GM12872 (cell line): ENCODE data around the gene PGLYRP2.

Source experiments
- TF ChIP-seq, protein P1 (sequence below): IDR thresholded peaks from 3 replicates; pipeline ENCODE4 v1.5.1; 2011; ENCODE audit warnings: low read depth, mild to moderate bottlenecking, low read length, moderate library complexity; ENCODE audit not compliant: insufficient read depth

The PGLYRP2 gene

DNA sequence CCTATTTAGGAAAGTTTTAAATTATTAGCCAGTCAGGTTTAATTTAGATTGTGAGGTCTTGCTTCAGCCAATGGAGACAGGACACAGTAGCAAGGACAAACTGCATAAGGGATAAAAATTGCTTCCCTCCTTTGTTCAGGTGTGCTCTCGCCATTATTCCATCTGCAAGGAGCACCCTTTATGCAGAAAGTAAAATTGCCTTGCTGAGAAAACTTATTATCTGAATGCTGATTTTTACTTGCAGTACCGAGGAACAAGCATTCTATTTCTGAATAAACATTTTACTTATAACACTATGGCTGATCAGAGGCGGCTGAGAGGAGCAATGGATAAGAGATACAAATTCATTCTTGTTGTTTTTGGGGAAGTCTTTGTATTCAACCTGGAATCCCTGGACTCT, 37.1 kb upstream of the PGLYRP2 start:
- TF ChIP-seq, protein P1, sequence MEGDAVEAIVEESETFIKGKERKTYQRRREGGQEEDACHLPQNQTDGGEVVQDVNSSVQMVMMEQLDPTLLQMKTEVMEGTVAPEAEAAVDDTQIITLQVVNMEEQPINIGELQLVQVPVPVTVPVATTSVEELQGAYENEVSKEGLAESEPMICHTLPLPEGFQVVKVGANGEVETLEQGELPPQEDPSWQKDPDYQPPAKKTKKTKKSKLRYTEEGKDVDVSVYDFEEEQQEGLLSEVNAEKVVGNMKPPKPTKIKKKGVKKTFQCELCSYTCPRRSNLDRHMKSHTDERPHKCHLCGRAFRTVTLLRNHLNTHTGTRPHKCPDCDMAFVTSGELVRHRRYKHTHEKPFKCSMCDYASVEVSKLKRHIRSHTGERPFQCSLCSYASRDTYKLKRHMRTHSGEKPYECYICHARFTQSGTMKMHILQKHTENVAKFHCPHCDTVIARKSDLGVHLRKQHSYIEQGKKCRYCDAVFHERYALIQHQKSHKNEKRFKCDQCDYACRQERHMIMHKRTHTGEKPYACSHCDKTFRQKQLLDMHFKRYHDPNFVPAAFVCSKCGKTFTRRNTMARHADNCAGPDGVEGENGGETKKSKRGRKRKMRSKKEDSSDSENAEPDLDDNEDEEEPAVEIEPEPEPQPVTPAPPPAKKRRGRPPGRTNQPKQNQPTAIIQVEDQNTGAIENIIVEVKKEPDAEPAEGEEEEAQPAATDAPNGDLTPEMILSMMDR = no peak

DNA sequence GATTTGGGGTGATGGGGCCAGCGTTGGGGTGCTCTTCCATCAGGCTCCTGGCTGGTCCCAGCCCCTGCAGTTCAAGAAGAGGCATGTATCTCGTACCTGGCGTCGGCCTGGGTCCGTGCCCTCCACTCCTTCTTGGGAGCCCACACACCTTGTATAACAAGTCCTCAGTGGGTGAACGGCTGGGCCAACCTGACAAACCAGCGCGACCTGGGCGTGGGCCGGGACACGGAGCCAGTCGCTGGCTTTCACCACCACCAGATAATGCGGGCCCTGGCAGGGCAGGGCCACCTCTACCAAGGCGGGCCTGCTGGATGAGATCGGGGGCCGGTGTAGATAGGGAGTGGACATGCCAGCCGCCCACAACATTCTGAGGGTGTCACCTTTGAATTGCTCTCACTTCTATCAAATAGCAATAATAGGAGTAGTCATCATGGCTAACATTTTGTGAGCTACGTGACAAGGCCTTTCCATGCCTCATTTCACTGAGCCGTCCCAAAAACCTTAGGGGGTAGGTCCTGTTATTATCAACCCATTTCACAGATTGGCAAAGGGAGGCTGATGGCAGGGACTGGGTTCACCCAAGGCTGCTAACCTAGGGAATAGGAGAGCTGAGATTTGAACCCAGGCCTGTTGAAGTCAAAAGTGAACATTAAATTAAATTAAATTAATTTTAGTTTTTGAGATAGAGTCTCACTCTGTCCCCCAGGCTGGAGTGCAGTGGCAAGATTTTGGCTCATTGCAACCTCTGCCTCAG, 32.5 kb upstream of the PGLYRP2 start:
- TF ChIP-seq, protein P1 = no peak

DNA sequence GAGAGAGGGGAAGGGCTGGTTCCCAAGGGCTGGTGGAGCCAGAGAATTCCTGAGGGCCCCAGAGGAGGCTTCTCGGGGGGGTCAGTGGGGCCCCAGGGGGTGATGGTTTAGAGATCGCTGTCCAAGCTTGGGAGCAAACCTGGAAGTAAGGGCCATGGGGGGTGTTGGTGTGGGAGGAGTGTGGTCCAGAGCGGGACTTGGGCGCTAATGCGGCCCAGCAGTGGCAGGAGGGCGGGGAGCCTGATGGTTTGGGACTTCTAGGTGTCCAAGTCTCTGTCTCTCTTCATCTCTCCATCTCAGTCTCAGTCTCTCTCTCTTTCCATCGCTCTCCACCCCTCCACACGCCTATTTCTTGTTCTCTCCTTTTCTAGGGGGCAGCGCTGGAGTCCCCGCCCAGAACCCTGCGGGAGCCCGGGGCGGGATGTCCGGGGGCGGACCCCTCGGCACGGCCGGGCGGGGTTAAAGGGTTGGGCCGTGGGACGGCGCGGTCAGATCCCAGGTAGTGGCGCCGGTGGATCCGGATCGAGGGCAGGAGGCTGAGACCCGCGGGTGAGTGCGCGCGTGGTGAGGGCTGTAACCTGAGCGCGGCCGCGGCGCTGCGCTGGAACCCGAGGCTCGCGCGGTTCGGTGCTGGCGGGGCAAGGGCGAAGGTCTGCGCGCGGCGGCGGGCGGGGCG, 28.9 kb upstream of the PGLYRP2 start, which contains the start of gene CYP4F22:
TSS of gene CYP4F22 (plus strand) at position 491 of the 676 bp plus-strand sequence. CDS start 16,812 bp downstream, outside the sequence.
- TF ChIP-seq, protein P1 = no peak

DNA sequence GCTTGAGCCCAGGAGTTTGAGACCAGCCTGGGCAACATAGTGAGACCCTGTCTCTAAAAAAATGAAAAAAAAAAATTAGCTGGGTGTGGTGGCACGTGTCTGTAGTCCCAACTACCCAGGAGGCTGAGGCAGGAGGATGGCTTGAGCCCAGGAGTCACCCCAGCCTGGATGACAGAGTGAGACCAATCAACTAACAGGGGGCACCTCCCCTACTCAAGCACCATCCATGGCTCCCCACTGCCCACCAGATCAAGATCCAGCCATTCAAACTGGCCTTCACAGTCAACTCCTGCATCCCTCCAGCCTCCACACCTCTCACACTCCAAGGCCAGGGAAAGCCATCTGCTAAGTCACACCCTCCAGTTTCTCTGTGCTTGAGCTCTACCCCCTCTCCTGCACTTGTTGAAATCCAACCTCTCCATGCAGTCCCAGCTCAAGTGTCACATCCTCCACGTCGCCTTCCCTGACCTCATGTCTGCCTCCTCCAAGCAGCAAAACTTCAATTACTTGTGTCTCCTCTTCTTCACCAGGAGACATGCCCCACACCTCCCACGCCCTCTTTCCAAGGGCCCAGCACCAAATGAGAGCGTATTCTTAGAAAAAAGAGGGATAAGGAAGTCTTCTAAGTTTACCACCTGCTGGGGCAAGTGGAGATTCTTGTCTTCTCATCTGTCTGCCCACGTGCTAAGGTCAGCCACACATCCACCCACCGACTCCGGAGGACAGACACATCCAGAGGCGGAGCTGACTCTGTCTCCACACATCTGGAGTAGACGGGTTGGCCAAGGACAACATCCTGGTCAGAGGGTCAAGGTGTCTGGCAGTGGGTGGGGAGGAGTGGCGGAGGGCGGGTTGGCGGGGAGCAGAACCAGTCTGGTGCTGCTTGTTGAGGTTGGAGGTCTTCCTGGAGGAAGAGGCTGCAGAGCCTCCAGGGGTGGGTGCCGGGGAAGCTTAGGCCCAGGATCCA, 28.1 kb upstream of the PGLYRP2 start:
- TF ChIP-seq, protein P1 = no peak

DNA sequence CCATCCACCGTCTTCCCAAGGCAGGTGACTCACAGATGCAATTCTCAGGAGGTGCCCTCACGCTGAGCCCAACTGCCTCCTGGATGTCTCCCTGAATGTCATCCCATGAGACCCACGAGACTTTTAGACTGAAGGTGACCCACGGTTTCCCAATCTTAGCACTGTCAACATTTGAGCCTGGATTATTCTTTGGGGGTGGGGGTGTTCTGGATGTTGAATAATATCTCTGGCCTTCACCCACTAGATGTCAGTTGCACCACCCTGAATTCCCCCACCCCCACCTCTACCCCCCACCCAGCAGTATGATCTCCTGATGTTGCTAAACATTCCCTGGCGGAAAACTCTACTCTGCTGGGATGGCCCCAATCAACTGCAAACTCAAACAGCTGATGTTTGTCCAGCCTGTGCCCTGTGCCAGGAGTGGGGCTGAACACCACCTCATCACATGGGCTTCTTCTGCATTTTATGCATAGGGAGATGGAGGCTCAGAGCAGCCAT, 26.8 kb upstream of the PGLYRP2 start:
- TF ChIP-seq, protein P1 = no peak

DNA sequence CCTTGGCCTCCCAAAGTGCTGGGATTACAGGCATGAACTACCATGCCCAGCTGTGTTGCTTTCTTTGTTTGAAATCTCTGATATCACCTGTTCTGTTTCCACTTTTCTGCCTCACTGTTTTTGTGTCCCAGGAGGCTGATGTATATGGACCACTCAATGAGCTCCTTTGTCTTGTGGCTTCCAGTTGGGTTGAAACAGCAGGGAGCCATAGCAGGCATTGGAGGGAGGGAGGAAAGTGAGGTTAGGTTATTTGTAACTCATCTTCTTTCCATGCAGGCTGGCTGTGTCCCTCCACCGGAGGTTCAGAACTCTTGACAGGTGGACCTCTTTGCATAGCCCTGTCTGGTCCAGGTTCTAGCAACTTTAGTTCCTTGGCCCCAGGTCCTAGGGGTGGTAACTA, 23.0 kb upstream of the PGLYRP2 start:
- TF ChIP-seq, protein P1 = no peak

DNA sequence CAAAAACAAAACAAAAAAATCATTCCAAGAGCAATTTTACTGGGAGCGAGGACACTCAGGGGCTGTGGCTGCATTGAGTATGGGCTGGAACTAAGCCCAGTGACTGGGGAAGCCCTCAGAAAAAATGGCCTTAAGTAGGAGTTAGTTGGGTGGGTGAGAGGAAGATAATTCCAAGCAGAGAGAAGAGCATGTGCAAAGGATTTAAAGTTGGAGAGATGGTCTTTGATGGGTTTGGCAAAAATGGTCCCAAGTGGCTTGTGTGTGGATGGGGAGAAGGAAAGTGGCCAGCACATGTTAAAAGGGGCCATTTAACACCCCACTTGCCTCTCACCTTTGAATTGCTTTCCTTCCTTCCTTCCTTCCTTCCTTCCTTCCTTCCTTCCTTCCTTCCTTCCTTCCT, 22.3 kb upstream of the PGLYRP2 start:
- TF ChIP-seq, protein P1 = no peak
